Testis (tissue), 2 donors: ENCODE data around the gene PARVB.

Source experiments
- POLR2A ChIP-seq: fragments of 450-650 bp; IDR thresholded peaks from one replicate; pipeline ENCODE4 v1.6.1; 2017; ENCODE audit warnings: antibody characterized with exemption, mild to moderate bottlenecking, moderate library complexity
- TF ChIP-seq, protein P1 (sequence below), 3 experiments: fragments of 450-650 bp in 2 of 3; fragments of 200-600 bp in 1 of 3; sonication (generic) in 1 of 3; IDR thresholded peaks; one replicate each; pipeline ENCODE4 v1.5.1; 2016 to 2019; ENCODE audit warnings: antibody characterized with exemption in 3 of 3, mild to moderate bottlenecking in 2 of 3, moderate library complexity in 1 of 3

DNA sequence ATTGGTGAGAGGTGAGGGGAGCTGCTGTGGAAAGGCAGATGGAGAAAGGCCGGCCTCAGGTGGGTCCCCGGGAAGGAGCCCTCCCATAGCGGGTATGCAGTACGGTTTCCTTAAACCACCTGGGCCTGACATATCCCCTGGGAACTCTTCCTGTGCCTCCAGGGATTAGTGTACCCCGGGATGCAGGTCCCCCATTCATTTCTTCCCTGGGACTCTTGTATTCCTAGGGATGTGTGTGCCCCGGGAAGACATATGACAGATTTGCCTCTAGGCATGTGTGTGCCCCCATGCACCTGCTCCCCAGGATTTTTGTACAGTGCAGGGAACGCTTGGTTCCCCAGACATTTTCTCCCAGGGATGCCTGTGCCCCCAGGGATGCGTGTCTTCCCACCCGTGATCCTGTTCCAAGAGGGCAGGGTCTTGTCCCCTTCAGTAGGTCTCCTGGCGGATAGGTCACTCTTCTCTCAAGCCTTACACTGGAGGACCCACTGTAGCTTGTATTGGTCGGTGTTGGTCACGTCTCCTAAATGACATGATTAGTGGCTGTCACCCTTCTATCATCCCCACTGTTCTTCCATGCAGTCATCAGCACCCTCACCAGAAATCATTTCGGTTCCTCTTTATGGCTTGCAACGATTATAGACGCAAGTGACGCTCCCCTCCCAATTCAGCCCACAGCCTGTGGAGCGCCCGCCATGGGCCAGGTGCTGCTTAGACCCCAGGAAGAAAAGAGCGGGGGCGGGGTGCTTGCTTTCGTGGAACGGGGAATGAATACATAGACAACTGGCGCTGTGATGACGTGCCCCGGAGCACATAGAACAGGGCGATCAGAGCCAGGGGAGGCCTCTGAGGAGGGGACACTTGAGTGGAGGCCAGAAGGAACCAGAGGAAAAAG is 1.3 kb downstream of the PARVB start:
- TF ChIP-seq, protein P1, sequence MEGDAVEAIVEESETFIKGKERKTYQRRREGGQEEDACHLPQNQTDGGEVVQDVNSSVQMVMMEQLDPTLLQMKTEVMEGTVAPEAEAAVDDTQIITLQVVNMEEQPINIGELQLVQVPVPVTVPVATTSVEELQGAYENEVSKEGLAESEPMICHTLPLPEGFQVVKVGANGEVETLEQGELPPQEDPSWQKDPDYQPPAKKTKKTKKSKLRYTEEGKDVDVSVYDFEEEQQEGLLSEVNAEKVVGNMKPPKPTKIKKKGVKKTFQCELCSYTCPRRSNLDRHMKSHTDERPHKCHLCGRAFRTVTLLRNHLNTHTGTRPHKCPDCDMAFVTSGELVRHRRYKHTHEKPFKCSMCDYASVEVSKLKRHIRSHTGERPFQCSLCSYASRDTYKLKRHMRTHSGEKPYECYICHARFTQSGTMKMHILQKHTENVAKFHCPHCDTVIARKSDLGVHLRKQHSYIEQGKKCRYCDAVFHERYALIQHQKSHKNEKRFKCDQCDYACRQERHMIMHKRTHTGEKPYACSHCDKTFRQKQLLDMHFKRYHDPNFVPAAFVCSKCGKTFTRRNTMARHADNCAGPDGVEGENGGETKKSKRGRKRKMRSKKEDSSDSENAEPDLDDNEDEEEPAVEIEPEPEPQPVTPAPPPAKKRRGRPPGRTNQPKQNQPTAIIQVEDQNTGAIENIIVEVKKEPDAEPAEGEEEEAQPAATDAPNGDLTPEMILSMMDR (IDR thresholded peaks at IDR 0.05) = no peak
- no peak for TF ChIP-seq POLR2A
